ENCODE measurements around the gene RSRC1. TPM values are rescaled to one million over a fixed set of nuclear protein-coding genes. Genes with fewer than 3 reads are reported as not detected.
"Not testable (repeated sequence)": the region's sequence is repeated elsewhere in the genome, so short reads cannot be mapped to it uniquely, and the experiment has no call there.

The RSRC1 gene
- total and polyA plus RNA-seq, 3 donors from 2014 or later: 12.6 to 53.3 (median 43.8) TPM

DNA sequence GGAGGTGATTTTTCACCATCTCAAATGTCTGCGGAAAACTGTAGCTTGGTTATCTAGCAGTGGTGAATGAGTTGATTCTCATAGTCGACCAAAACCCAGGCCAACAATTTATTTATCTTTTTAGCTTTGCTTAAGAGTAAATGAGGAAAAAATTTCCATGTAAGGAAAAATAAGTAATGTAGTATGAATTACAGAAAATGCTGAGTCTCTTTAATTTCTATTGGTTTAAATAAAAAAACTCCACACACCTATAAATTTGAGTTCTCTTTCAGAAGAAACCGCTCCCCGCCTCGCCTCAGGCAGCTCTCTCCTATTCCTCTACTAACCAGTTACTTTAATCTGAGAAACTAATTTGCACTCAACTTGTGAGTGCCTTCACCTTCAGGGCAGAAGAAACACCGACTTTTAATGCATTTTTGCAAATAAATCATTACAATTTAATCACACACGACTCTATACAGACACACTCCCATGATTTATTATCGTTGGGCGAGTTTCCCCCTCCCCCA, 540 bp upstream of the RSRC1 start:
- peaks cover 5% of the 10 kb centered on the region for H3K4me1 ChIP-seq
- intact Hi-C loops (cut with DNase I; ENCODE audit: low total_unique reads): no loop called here
- WGBS, 2 donors: 8 to 10% methylated on average over 9 of the region's 9 CpGs

GRCh38 chr3:158110658-158111018, 749 bp downstream of the RSRC1 start:
- peak overlapping the region; percentile 88 to 89 for H3K27ac ChIP-seq
- H3K4me1 ChIP-seq: peaks cover 5% of the 10 kb centered on the region
- DNase-seq: no peak
- TF ChIP-seq, protein P1, sequence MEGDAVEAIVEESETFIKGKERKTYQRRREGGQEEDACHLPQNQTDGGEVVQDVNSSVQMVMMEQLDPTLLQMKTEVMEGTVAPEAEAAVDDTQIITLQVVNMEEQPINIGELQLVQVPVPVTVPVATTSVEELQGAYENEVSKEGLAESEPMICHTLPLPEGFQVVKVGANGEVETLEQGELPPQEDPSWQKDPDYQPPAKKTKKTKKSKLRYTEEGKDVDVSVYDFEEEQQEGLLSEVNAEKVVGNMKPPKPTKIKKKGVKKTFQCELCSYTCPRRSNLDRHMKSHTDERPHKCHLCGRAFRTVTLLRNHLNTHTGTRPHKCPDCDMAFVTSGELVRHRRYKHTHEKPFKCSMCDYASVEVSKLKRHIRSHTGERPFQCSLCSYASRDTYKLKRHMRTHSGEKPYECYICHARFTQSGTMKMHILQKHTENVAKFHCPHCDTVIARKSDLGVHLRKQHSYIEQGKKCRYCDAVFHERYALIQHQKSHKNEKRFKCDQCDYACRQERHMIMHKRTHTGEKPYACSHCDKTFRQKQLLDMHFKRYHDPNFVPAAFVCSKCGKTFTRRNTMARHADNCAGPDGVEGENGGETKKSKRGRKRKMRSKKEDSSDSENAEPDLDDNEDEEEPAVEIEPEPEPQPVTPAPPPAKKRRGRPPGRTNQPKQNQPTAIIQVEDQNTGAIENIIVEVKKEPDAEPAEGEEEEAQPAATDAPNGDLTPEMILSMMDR (IDR thresholded peaks at IDR 0.05): no peak
- TF ChIP-seq POLR2A (IDR thresholded peaks at IDR 0.05): no peak
- no peaks in the 10 kb centered on the region for H3K36me3 ChIP-seq (ENCODE audit: low read depth, missing control alignments)
- 4 to 10% methylated on average over 4 of the region's 4 CpGs for WGBS, 2 donors
- no peaks in the 10 kb centered on the region for H3K27me3 ChIP-seq
- H3K4me3 ChIP-seq: peak overlapping the region; percentile 87 to 99
- H3K9me3 ChIP-seq: no peaks in the 10 kb centered on the region
- intact Hi-C loops (cut with DNase I; ENCODE audit: low total_unique reads): no loop called here

More for the DNA sequence above, 540 bp upstream of the RSRC1 start:
- Histone ChIP-seq H3K27me3 (no peaks in the 10 kb centered on the region), H3K36me3 (ENCODE audit: low read depth, missing control alignments) (no peaks in the 10 kb centered on the region), H3K27ac (peak overlapping the region; percentile 88 to 89), H3K4me3 (peak overlapping the region; percentile 87 to 99), H3K9me3 (no peaks in the 10 kb centered on the region)
- DNase-seq: no peak
- TF ChIP-seq, protein P1 (IDR thresholded peaks at IDR 0.05): no peak
- no peak for TF ChIP-seq POLR2A (IDR thresholded peaks at IDR 0.05)

DNA sequence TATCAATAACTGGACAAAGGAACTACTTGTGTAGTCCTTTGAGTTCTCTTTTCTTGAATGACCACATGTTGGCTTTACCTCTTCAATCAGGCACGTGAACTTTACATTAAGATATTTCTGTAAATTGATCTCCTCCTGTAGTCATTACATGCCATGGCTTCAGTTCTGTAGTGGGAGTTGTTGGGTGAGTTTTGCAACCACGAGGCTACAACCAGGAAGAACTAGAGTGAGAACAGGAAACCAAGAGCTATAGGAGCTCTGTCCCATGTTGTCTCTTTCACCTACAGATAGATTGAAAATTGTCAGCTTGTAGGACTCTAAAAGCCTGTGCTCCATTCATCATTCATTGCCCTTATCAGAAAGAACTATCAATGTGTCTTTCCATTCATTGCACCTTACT, 2.0 kb downstream of the RSRC1 start:
- Histone ChIP-seq H3K4me1 (peaks cover 5% of the 10 kb centered on the region), H3K27me3 (no peaks in the 10 kb centered on the region), H3K4me3 (no peak overlapping the region), H3K9me3 (no peaks in the 10 kb centered on the region), H3K36me3 (ENCODE audit: low read depth, missing control alignments) (no peaks in the 10 kb centered on the region), H3K27ac (no peak overlapping the region)
- intact Hi-C loops (cut with DNase I; ENCODE audit: low total_unique reads): no loop called here
- no peak for DNase-seq
- TF ChIP-seq POLR2A (IDR thresholded peaks at IDR 0.05): no peak
- TF ChIP-seq, protein P1 (IDR thresholded peaks at IDR 0.05): no peak
- WGBS, 2 donors: 46 to 58% methylated on average over 2 of the region's 2 CpGs

DNA sequence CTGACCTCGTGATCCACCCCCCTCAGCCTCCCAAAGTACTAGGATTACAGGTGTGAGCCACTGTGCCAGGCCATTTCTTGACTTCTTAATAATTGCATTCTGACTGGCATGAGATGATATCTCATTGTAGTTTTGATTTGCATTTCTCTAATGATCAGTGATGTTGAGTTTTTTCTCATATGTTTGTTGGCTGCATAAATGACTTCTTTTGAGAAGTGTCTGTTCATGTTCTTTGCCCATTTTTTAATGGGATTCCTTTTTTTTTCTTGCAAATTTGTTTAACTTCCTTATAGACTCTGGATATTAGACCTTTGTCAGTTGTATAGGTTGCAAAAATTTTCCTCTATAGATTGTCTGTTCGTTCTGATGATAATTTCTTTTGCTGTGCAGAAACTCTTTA, 3.7 kb downstream of the RSRC1 start:
- DNase-seq, H3K27me3 ChIP-seq: not testable (repeated sequence)
- WGBS, 2 donors: 97 to 98% methylated on average over 2 of the region's 2 CpGs

DNA sequence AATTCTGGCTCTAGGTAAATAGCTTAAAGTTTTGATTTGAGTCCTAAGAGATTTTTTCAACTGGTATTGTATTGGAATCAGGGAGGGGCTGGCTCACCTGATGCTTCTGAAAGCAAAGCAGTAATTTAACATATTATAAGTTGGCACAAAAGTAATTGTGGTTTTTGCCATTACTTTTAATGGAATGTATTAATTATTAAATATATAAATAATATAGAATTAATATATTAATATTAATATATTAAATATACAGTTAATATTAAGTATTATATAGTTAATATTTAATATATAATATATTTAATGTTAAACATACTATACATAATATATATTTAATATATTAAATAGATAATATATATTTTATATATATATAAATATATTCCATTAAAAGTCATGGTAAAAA, 10.4 kb downstream of the RSRC1 start:
- Histone ChIP-seq H3K4me1 (no peaks in the 10 kb centered on the region), H3K4me3 (no peak overlapping the region), H3K27me3 (no peaks in the 10 kb centered on the region), H3K36me3 (ENCODE audit: low read depth, missing control alignments) (no peaks in the 10 kb centered on the region), H3K9me3 (no peaks in the 10 kb centered on the region), H3K27ac (no peak overlapping the region)
- DNase-seq: no peak
- TF ChIP-seq POLR2A (IDR thresholded peaks at IDR 0.05): no peak
- TF ChIP-seq, protein P1 (IDR thresholded peaks at IDR 0.05): no peak
- intact Hi-C loops (cut with DNase I; ENCODE audit: low total_unique reads): no loop called here

More for the DNA sequence above, 3.7 kb downstream of the RSRC1 start:
- intact Hi-C loops (cut with DNase I; ENCODE audit: low total_unique reads); H3K4me1 ChIP-seq; H3K9me3 ChIP-seq; H3K4me3 ChIP-seq; H3K36me3 ChIP-seq (ENCODE audit: low read depth, missing control alignments); H3K27ac ChIP-seq: not testable (repeated sequence)
